ENCODE results near the gene DOCK9.

DOCK9 gene

DNA sequence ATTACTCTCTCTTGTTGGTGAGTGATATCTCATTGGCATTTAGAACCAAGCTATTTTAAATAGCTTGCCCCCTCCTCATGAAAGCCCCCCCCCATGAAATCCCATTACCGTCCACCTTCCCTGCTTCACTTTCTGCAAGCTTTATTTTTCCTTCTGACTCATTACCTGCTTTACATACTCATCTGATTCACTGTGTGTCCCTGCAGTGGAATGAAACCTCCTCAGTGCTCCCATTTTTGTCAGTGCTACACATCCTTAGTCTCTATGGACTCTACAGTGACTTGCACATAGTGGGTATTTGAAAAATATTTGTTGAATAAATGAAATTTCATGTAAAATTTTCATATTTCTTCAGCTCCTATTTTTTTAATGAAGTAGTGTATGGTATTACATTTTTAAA, 62.3 kb downstream of the DOCK9 start:
- H3K4me3 ChIP-seq (ENCODE audit: low read depth, low read length), result no peak overlapping the region
- TF ChIP-seq, protein P1, sequence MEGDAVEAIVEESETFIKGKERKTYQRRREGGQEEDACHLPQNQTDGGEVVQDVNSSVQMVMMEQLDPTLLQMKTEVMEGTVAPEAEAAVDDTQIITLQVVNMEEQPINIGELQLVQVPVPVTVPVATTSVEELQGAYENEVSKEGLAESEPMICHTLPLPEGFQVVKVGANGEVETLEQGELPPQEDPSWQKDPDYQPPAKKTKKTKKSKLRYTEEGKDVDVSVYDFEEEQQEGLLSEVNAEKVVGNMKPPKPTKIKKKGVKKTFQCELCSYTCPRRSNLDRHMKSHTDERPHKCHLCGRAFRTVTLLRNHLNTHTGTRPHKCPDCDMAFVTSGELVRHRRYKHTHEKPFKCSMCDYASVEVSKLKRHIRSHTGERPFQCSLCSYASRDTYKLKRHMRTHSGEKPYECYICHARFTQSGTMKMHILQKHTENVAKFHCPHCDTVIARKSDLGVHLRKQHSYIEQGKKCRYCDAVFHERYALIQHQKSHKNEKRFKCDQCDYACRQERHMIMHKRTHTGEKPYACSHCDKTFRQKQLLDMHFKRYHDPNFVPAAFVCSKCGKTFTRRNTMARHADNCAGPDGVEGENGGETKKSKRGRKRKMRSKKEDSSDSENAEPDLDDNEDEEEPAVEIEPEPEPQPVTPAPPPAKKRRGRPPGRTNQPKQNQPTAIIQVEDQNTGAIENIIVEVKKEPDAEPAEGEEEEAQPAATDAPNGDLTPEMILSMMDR (IDR thresholded peaks at IDR 0.05; ENCODE audit: borderline replicate concordance, insufficient read depth, low read depth, low read length), result no peak

DNA sequence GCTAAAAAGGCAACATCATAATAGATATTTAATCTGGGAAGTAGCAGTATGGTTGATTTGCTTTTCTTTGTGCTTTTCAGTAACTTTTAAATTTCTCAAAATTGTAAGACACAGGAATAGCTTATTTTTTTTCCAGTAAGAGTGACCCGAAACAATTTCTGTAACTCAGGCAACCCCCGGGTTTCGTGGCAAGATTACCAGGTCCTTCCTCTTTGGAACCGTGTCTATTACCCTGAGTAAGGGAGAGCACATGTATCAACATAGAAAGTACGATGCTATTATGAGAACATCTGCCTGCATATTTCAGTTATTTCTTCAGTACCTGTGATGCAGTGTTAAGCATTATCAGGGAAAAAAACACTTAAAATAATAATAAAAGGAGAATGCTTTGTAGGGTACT, 64.1 kb downstream of the DOCK9 start:
- TF ChIP-seq, protein P1 (IDR thresholded peaks at IDR 0.05; ENCODE audit: borderline replicate concordance, insufficient read depth, low read depth, low read length), result no peak
- H3K4me3 ChIP-seq (ENCODE audit: low read depth, low read length), result no peak overlapping the region

- H3K4me3 ChIP-seq (ENCODE audit: low read depth, low read length), result no peak overlapping the region
- TF ChIP-seq, protein P1 (IDR thresholded peaks at IDR 0.05; ENCODE audit: borderline replicate concordance, insufficient read depth, low read depth, low read length), result no peak
Measured at GRCh38 chr13:98912846-98913245, 65.0 kb downstream of the DOCK9 start.

DNA sequence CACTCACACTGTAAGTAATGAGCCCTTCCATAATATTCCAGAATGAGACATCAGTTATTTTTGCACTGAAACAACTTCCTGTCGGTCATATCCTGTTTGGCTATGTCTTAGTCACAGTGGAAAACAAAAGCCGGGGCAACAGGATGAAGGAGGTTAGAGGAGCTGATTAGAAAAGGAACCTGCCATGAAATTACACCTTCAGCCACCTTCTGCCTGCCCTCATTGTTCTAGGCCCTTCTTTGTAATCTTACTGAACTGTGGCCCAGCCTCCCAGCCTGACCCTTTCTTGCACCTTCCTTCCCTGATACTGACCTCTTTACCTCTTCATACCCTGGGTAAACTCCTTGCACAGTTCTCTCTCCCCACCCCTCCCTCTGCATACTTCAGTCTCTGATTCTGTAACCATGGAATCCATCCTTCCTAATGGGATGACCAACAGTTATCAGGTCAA, 67.3 kb downstream of the DOCK9 start:
- no peak overlapping the region for H3K4me3 ChIP-seq (ENCODE audit: low read depth, low read length)
- TF ChIP-seq, protein P1 (IDR thresholded peaks at IDR 0.05; ENCODE audit: borderline replicate concordance, insufficient read depth, low read depth, low read length), result no peak

- H3K4me3 ChIP-seq (ENCODE audit: low read depth, low read length), result no peak overlapping the region
- TF ChIP-seq, protein P1 (IDR thresholded peaks at IDR 0.05; ENCODE audit: borderline replicate concordance, insufficient read depth, low read depth, low read length), result no peak
Measured at GRCh38 chr13:98909016-98909415, 68.8 kb downstream of the DOCK9 start.

GRCh38 chr13:98906746-98907502, 70.9 kb downstream of the DOCK9 start:
- no peak overlapping the region for H3K4me3 ChIP-seq (ENCODE audit: low read depth, low read length)
- TF ChIP-seq, protein P1 (IDR thresholded peaks at IDR 0.05; ENCODE audit: borderline replicate concordance, insufficient read depth, low read depth, low read length), result no peak

DNA sequence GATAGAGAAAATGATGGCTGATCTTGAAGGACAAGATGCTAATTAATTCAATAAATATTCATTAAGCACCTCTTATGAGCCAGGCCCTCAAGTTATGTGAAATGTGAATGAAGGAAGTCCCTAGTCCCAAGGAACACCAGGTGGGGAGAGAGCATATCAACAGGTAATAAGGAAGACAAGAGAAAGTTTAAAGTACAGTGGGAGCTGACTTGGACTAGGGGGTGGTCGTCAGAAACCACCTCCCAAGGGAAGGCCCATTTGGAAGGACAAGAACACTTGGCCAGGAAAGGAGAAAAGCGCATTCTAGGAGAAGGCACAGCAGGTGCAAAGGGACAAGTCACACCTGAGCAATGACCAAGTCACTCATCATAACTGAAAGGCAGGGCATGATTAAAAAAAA, 72.7 kb downstream of the DOCK9 start:
- TF ChIP-seq, protein P1 (IDR thresholded peaks at IDR 0.05; ENCODE audit: borderline replicate concordance, insufficient read depth, low read depth, low read length), result no peak
- H3K4me3 ChIP-seq (ENCODE audit: low read depth, low read length), result no peak overlapping the region
